ENCODE results near the gene QARS1.

- TF ChIP-seq, protein P1, sequence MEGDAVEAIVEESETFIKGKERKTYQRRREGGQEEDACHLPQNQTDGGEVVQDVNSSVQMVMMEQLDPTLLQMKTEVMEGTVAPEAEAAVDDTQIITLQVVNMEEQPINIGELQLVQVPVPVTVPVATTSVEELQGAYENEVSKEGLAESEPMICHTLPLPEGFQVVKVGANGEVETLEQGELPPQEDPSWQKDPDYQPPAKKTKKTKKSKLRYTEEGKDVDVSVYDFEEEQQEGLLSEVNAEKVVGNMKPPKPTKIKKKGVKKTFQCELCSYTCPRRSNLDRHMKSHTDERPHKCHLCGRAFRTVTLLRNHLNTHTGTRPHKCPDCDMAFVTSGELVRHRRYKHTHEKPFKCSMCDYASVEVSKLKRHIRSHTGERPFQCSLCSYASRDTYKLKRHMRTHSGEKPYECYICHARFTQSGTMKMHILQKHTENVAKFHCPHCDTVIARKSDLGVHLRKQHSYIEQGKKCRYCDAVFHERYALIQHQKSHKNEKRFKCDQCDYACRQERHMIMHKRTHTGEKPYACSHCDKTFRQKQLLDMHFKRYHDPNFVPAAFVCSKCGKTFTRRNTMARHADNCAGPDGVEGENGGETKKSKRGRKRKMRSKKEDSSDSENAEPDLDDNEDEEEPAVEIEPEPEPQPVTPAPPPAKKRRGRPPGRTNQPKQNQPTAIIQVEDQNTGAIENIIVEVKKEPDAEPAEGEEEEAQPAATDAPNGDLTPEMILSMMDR (IDR thresholded peaks at IDR 0.05; ENCODE audit: low read length) = no peak
- no peak for TF ChIP-seq EZH2 (IDR thresholded peaks at IDR 0.05; ENCODE audit: borderline replicate concordance, low read length)
Measured at GRCh38 chr3:49079270-49079669, 25.3 kb downstream of the QARS1 start.
